Spleen (tissue), 11 donors: ENCODE data around the gene COLEC12. TPM values are rescaled to one million over a fixed set of nuclear protein-coding genes. Genes with fewer than 3 reads are reported as not detected.

ENCODE experiments used
- DNase-seq: peaks from one replicate; pipeline ENCODE4 v3.0.0-alpha.2; 2020
- H3K27ac ChIP-seq, 8 donors: fragments of 200-600 bp; sonication (generic) in 7 of 8; 1 replicate in 4 of 8; 2 replicates in 4 of 8; pipeline versions ENCODE4 v1.5.0 to v1.8.0; 2016 to 2021; ENCODE audit warnings: inconsistent platforms in 4 of 8, mild to moderate bottlenecking in 4 of 8, moderate library complexity in 1 of 8
- H3K27me3 ChIP-seq, 7 donors: fragments of 200-600 bp; sonication (generic) in 6 of 7; replicated peaks in 1 of 7; 1 replicate in 4 of 7; 2 replicates in 3 of 7; pipeline versions ENCODE4 v1.5.0 to v1.8.0; 2016 to 2021; ENCODE audit warnings: inconsistent platforms in 3 of 7, mild to moderate bottlenecking in 1 of 7
- H3K36me3 ChIP-seq, 6 donors: fragments of 200-600 bp; sonication (generic) in 5 of 6; 1 replicate in 4 of 6; 2 replicates in 2 of 6; pipeline versions ENCODE4 v1.5.0 to v1.8.0; 2016 to 2021; ENCODE audit warnings: inconsistent platforms in 2 of 6
- H3K4me1 ChIP-seq, 6 donors: fragments of 200-600 bp; sonication (generic) in 5 of 6; 1 replicate in 3 of 6; 2 replicates in 3 of 6; pipeline versions ENCODE4 v1.5.0 to v1.8.0; 2016 to 2021; ENCODE audit warnings: inconsistent platforms in 3 of 6
- H3K4me3 ChIP-seq, 8 donors: fragments of 200-600 bp; sonication (generic) in 7 of 8; 1 replicate in 4 of 8; 2 replicates in 4 of 8; pipeline versions ENCODE4 v1.5.0 to v1.8.0; 2016 to 2021; ENCODE audit warnings: inconsistent platforms in 4 of 8, mild to moderate bottlenecking in 4 of 8, moderate library complexity in 2 of 8
- H3K9me3 ChIP-seq, 8 donors: fragments of 200-600 bp; sonication (generic) in 7 of 8; 1 replicate in 4 of 8; 2 replicates in 4 of 8; pipeline versions ENCODE4 v1.5.0 to v1.8.0; 2016 to 2021; ENCODE audit warnings: inconsistent platforms in 4 of 8
- POLR2A ChIP-seq, 3 donors: fragments of 450-650 bp; IDR thresholded peaks; one replicate each; pipeline ENCODE4 v1.5.1; 2017; ENCODE audit warnings: antibody characterized with exemption in 3 of 3, mild to moderate bottlenecking in 1 of 3
- POLR2AphosphoS5 ChIP-seq, 3 donors: sonication (generic); formaldehyde crosslinking; IDR thresholded peaks; one replicate each; pipeline ENCODE4 v1.5.1; 2017; ENCODE audit warnings: antibody characterized with exemption in 3 of 3
- WGBS, 5 donors: extraction: QIAGEN DNeasy Blood & Tissue Kit in 3 of 5; methylation state at CpG; one replicate each; pipeline versions ENCODE4 v1.1.5 to v1.1.7; 2013 to 2018; 5-methylcytosine and 5-hydroxymethylcytosine counted together
- intact Hi-C: fragments of 100-400 bp; cut with DNase I; formaldehyde crosslinking; loops from one replicate; pipeline ENCODE4 v1.15.0; 2023; ENCODE audit warnings: low total_unique reads
- polyA plus RNA-seq, 3 donors: library from polyadenylated mRNA; stranded (reverse); fragments of 200-250 nt; gene quantifications; one replicate each; pipeline ENCODE4 v1.2.1, GENCODE V29; 2013
- total RNA-seq, 7 donors: library from RNA; depleted of rRNA in 3 of 7; stranded (reverse); fragments of >200 nt in 3 of 7; fragmentation: NEBNext Ultra II Directional in 4 of 7; extraction: Animal tissue kit (Norgen Biotek cat#: 25700) in 4 of 7; gene quantifications; one replicate each; pipeline versions ENCODE4 v1.1.0 to v1.2.1, GENCODE V29; 2016 to 2021
- TF ChIP-seq, protein P1 (sequence below), 11 experiments: fragments of 200-600 bp in 7 of 11; fragments of 450-650 bp in 4 of 11; sonication (generic) in 4 of 11; IDR thresholded peaks in 8 of 11; conservative IDR thresholded peaks in 3 of 11; 1 replicate in 7 of 11; 2 replicates in 4 of 11; pipeline versions ENCODE4 v1.4.0 to v1.8.0; 2016 to 2021; ENCODE audit warnings: antibody characterized with exemption in 11 of 11, inconsistent platforms in 4 of 11, mild to moderate bottlenecking in 1 of 11
- donor health status: healthy with polysubstance abuse.
- donor health status: DM: no; HTN: no; CAD: no; lungs with moderate emphysema.
- donor health status: DM: no; HTN: no; CAD: no.
- donor health status: Bipolar disorder and iron deficiency.
- donor health status: healthy.
- donor health status: DM: no; HTN: no; CAD: no.
- donor health status: DM: yes; HTN: yes; CAD: no.

The COLEC12 gene
- total and polyA plus RNA-seq, 10 donors = 0.13 to 4.5 (median 1.0) TPM

DNA sequence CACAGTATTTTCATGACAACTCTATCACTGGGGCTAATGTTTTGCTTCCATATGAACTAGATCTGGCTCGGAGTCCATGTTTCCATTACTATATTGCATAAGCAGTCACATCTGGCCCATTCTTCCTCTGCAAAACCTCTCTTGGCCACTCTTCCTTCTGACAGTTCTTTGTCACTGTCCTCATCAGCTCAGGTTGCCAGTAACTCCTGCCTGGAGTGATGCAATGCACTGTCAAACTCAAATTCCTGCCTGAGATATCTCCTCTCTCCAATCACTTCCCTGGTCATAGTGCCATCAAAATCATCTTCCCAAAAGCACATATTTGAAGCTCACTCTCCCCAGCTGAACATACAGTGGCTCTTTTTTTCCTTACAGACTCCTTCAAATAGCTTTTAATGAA is 66.1 kb downstream of the COLEC12 start:
- H3K27me3 ChIP-seq = no peaks in the 10 kb centered on the region
- WGBS, 5 donors = 0 to 27% (median 0%) methylated on average over 1 of the region's 1 CpG
- H3K4me1 ChIP-seq = peaks cover 0 to 19% (median 4%) of the 10 kb centered on the region in 6 donors
- intact Hi-C loops = no loop called here
- H3K9me3 ChIP-seq = no peaks in the 10 kb centered on the region
- no peak overlapping the region for H3K27ac ChIP-seq
- no peak overlapping the region for H3K4me3 ChIP-seq
- H3K36me3 ChIP-seq = no peaks in the 10 kb centered on the region
- no peak for DNase-seq
- TF ChIP-seq POLR2AphosphoS5 (IDR thresholded peaks at IDR 0.05) = no peak
- TF ChIP-seq POLR2A (IDR thresholded peaks at IDR 0.05) = no peak
- TF ChIP-seq, protein P1, sequence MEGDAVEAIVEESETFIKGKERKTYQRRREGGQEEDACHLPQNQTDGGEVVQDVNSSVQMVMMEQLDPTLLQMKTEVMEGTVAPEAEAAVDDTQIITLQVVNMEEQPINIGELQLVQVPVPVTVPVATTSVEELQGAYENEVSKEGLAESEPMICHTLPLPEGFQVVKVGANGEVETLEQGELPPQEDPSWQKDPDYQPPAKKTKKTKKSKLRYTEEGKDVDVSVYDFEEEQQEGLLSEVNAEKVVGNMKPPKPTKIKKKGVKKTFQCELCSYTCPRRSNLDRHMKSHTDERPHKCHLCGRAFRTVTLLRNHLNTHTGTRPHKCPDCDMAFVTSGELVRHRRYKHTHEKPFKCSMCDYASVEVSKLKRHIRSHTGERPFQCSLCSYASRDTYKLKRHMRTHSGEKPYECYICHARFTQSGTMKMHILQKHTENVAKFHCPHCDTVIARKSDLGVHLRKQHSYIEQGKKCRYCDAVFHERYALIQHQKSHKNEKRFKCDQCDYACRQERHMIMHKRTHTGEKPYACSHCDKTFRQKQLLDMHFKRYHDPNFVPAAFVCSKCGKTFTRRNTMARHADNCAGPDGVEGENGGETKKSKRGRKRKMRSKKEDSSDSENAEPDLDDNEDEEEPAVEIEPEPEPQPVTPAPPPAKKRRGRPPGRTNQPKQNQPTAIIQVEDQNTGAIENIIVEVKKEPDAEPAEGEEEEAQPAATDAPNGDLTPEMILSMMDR (IDR thresholded peaks at IDR 0.05 in 8 of 11, conservative IDR thresholded peaks at IDR 0.05 in 3 of 11) = no peak

DNA sequence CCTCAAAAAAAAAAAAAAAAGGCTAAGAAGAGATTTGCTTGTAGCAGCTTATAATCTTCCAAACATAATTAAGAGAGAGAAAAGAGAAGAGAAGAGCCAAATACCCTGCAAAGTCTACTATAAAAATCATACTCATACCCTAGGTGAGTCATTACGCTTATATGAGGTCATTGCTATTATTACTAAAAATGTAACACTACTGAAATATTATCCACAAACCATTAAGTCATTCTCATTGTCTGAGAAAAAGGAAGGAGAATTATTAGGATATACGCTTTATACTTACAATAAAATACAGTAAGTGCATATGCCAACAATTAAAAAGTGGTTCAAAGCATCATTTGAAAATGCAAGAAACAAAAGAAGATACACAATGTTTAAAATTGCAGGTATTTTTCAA is 66.5 kb downstream of the COLEC12 start:
- no peaks in the 10 kb centered on the region for H3K36me3 ChIP-seq
- intact Hi-C loops = no loop called here
- H3K27ac ChIP-seq = no peak overlapping the region
- DNase-seq = no peak
- 87 to 98% (median 88%) methylated on average over 2 of the region's 2 CpGs for WGBS, 5 donors
- no peaks in the 10 kb centered on the region for H3K9me3 ChIP-seq
- H3K4me1 ChIP-seq = peaks cover 0 to 19% (median 4%) of the 10 kb centered on the region in 6 donors
- H3K4me3 ChIP-seq = no peak overlapping the region
- H3K27me3 ChIP-seq = no peaks in the 10 kb centered on the region
- TF ChIP-seq POLR2AphosphoS5 (IDR thresholded peaks at IDR 0.05) (no peak), POLR2A (IDR thresholded peaks at IDR 0.05) (no peak)
- TF ChIP-seq, protein P1 (IDR thresholded peaks at IDR 0.05 in 8 of 11, conservative IDR thresholded peaks at IDR 0.05 in 3 of 11) = no peak

DNA sequence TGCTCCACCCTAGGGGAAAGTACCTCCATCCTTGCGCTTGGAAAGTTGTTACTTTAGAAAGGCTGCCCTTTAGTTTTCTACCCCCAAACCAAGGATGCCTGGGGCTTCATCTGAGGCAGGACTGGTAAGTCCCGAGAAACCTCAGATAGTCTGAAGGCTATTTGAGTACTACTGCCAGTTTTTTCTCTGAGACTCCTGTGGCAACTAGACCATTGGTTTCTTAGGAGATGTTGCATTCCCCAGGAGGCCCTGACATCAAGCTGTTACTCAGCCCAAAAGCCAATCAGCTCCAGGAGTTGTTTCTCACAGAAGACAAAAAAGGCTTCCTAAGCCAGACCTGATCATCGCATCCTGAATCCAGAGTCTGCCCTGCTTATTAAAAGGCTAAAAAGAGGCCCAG is 67.2 kb downstream of the COLEC12 start:
- Histone ChIP-seq H3K36me3 (no peaks in the 10 kb centered on the region), H3K27me3 (no peaks in the 10 kb centered on the region), H3K4me3 (no peak overlapping the region), H3K4me1 (peaks cover 0 to 16% (median 4%) of the 10 kb centered on the region in 6 donors), H3K27ac (peak overlapping the region in 2 of 8 donors; percentile 2 to 36), H3K9me3 (no peaks in the 10 kb centered on the region)
- DNase-seq = no peak
- WGBS, 5 donors = 61 to 82% (median 72%) methylated on average over 3 of the region's 3 CpGs
- TF ChIP-seq POLR2AphosphoS5 (IDR thresholded peaks at IDR 0.05) (no peak), POLR2A (IDR thresholded peaks at IDR 0.05) (no peak)
- TF ChIP-seq, protein P1 (IDR thresholded peaks at IDR 0.05 in 8 of 11, conservative IDR thresholded peaks at IDR 0.05 in 3 of 11) = no peak
- intact Hi-C loops = no loop called here

DNA sequence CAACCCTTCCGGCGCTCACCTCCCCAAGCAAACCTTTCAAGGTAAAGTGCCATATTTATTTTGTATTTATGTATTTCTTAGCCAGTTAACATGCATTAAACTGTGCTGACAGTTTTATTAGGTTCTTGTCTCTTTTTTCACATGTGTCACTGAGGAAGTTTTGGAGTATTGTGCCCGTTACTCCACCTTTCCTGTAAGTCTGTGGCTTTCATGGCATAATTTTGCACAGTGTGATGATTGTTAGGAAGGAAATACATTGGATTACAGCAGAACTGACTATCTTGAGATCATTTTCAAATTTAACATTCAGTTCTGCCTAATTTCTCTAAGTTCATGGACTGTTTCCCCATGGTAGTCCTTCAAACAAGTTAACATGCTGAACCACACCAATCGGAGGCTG is 67.7 kb downstream of the COLEC12 start:
- Histone ChIP-seq H3K27me3 (no peaks in the 10 kb centered on the region), H3K36me3 (no peaks in the 10 kb centered on the region), H3K4me3 (no peak overlapping the region), H3K27ac (peak overlapping the region in 2 of 8 donors; percentile 2 to 36), H3K9me3 (no peaks in the 10 kb centered on the region), H3K4me1 (peaks cover 0 to 16% (median 4%) of the 10 kb centered on the region in 6 donors)
- DNase-seq = no peak
- TF ChIP-seq POLR2A (IDR thresholded peaks at IDR 0.05) (no peak), POLR2AphosphoS5 (IDR thresholded peaks at IDR 0.05) (no peak)
- TF ChIP-seq, protein P1 (IDR thresholded peaks at IDR 0.05 in 8 of 11, conservative IDR thresholded peaks at IDR 0.05 in 3 of 11) = no peak
- WGBS, 5 donors = 43 to 65% (median 49%) methylated on average over 4 of the region's 4 CpGs
- intact Hi-C loops = no loop called here
